T-cell (primary cell): ENCODE data around the gene C1QTNF6. TPM values are rescaled to one million over a fixed set of nuclear protein-coding genes. Genes with fewer than 3 reads are reported as not detected.

ENCODE experiments used
- ATAC-seq, 4 experiments: fragments of 200-7000 bp in 3 of 4; fragments of 150-1000 bp in 1 of 4; cut with Tn5 transposase; replicated peaks in 1 of 4; 1 replicate in 3 of 4; 2 replicates in 1 of 4; pipeline ENCODE4 v1.10.0; 2021; ENCODE audit warnings: moderate library complexity in 3 of 4, mild to moderate bottlenecking in 2 of 4, moderate number of reproducible peaks in 1 of 4
- CTCF ChIA-PET, 2 donors: fragments of 300-600 bp; sonication (Branson Sonifier 250); formaldehyde crosslinking; loops; one replicate each; lab custom pipeline; 2022; ENCODE audit warnings: antibody characterized with exemption in 2 of 2; lab: Charles Lee
- POLR2A ChIA-PET, 2 donors: fragments of 300-600 bp; sonication (Branson Sonifier 250); formaldehyde crosslinking; loops; one replicate each; lab custom pipeline; 2022; ENCODE audit warnings: antibody characterized with exemption in 2 of 2; lab: Charles Lee
- DNase-seq, 35 experiments: peaks; one replicate each; pipeline versions ENCODE4 v3.0.0 to v3.0.0-alpha.2; 2013 to 2023
- H3K27ac ChIP-seq: one replicate; pipeline ENCODE4 v1.5.1; 2013; ENCODE audit warnings: low read length
- H3K27me3 ChIP-seq, 2 experiments: replicated peaks in 1 of 2; 1 replicate in 1 of 2; 2 replicates in 1 of 2; pipeline versions ENCODE4 v1.6.1 to v1.7.0; 2013; ENCODE audit warnings: low read length in 1 of 2, mixed read lengths in 1 of 2; ENCODE audit not compliant: control insufficient read depth in 2 of 2, insufficient read depth in 2 of 2; ENCODE audit errors: extremely low read depth in 1 of 2
- H3K36me3 ChIP-seq, 2 donors: 1 replicate in 1 of 2; 2 replicates in 1 of 2; pipeline versions ENCODE4 v1.6.1 to v1.7.0; 2013; ENCODE audit warnings: low read length in 1 of 2; ENCODE audit not compliant: control insufficient read depth in 2 of 2, insufficient read depth in 1 of 2; ENCODE audit errors: extremely low read depth in 1 of 2
- H3K4me1 ChIP-seq, 2 experiments: 1 replicate in 1 of 2; 2 replicates in 1 of 2; pipeline versions ENCODE4 v1.6.1 to v1.7.0; 2013; ENCODE audit warnings: low read length in 2 of 2, mixed read lengths in 1 of 2; ENCODE audit not compliant: insufficient read depth in 2 of 2, control insufficient read depth in 1 of 2; ENCODE audit errors: extremely low read depth in 1 of 2
- H3K4me3 ChIP-seq, 2 donors: 1 replicate in 1 of 2; 2 replicates in 1 of 2; pipeline versions ENCODE4 v1.5.1 to v1.7.0; 2013; ENCODE audit warnings: mild to moderate bottlenecking in 2 of 2, low read length in 1 of 2, moderate library complexity in 1 of 2; ENCODE audit not compliant: control insufficient read depth in 1 of 2; ENCODE audit errors: extremely low read depth in 1 of 2
- H3K9me3 ChIP-seq: 2 replicates; pipeline ENCODE4 v1.7.0; 2013
- H3K27ac Mint-ChIP-seq, 2 donors: one replicate each; pipeline ENCODE4 v1.8.0; 2020 to 2021; ENCODE audit warnings: mild to moderate bottlenecking in 2 of 2, mixed read lengths in 2 of 2
- H3K27me3 Mint-ChIP-seq, 2 donors: one replicate each; pipeline ENCODE4 v1.8.0; 2021 to 2022; ENCODE audit warnings: mixed read lengths in 2 of 2
- H3K36me3 Mint-ChIP-seq: one replicate; pipeline ENCODE4 v1.8.0; 2021; ENCODE audit warnings: mixed read lengths
- H3K4me1 Mint-ChIP-seq, 3 donors: one replicate each; pipeline ENCODE4 v1.8.0; 2020 to 2022; ENCODE audit warnings: mixed read lengths in 3 of 3, mild to moderate bottlenecking in 1 of 3
- H3K4me3 Mint-ChIP-seq, 3 donors: one replicate each; pipeline ENCODE4 v1.8.0; 2020 to 2022; ENCODE audit warnings: mild to moderate bottlenecking in 3 of 3, mixed read lengths in 3 of 3, moderate library complexity in 3 of 3
- H3K9me3 Mint-ChIP-seq, 3 donors: one replicate each; pipeline ENCODE4 v1.8.0; 2020 to 2022; ENCODE audit warnings: mixed read lengths in 3 of 3
- WGBS: methylation state at CpG from one replicate; pipeline ENCODE4 v1.1.5; 2013; ENCODE audit warnings: missing lambda C conversion rate; ENCODE audit not compliant: insufficient coverage; 5-methylcytosine and 5-hydroxymethylcytosine counted together
- total RNA-seq, 35 experiments: library from RNA in 6 of 35; stranded (reverse) in 6 of 35; fragments of 120-200 nt in 1 of 35; gene quantifications; one replicate each; pipeline versions ENCODE4 v1.2.1 to v1.2.4 and lab custom pipeline; 2013 to 2026

C1QTNF6 gene
- total RNA-seq, 5 donors from 2014 or later (not counting 1 experiment from before 2014, with no cell fraction given), result 9.0 to 26.4 (median 22.0) TPM

DNA sequence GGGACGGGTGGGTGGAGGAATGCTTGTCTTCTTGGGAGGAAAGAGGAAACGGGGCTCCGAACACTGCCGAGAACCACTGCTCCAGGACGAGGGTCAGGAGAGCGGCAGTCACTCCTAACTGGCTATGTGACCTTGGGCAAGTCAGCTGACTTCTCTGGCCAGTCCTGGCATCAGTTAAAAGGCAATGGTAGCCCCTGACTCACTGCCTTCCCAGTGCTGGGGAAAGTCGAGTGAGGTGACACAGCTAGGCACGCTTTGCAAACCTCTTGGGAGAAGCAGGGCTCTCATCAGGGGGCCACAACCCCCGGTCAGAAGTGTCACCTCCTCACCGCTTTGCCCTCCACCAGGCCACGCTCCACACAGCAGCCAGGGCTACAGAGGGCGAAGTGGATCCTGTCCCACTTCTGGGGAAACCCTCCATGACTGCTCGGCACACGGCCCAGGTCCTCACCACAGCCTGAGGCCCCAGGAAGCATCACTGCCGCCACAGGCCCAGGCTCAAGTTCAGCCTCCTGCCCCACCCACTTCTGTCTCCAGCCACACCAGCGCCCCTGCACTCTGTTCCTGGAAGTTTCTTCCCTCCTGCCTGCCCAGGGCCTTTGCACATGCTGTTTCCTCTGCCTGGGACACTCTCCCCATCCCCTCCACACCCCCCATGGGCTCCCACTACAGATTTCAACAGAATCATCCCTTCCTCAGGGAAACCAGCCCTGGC lies 54.6 kb downstream of the C1QTNF6 start:
- Mint-ChIP-seq H3K9me3 (no peaks in the 10 kb centered on the region), H3K36me3 (peaks cover 46% of the 10 kb centered on the region), H3K27me3 (no peaks in the 10 kb centered on the region), H3K27ac (peak overlapping the region; percentile 36 to 61), H3K4me3 (no peak overlapping the region), H3K4me1 (peaks cover 6 to 13% (median 11%) of the 10 kb centered on the region in 3 donors)
- WGBS, result 71% methylated on average over 16 of the region's 16 CpGs
- H3K9me3 ChIP-seq, result no peaks in the 10 kb centered on the region
- no peak overlapping the region for H3K4me3 ChIP-seq
- H3K27ac ChIP-seq, result no peak overlapping the region
- ChIA-PET CTCF (no interaction called here), POLR2A (no interaction called here)
- peaks cover 21 to 91% of the 10 kb centered on the region in 2 donors for H3K36me3 ChIP-seq
- no peaks in the 10 kb centered on the region for H3K27me3 ChIP-seq
- ATAC-seq (no peak), DNase-seq (no peak)
- H3K4me1 ChIP-seq, result peaks cover 0 to 15% of the 10 kb centered on the region in 2 experiments

DNA sequence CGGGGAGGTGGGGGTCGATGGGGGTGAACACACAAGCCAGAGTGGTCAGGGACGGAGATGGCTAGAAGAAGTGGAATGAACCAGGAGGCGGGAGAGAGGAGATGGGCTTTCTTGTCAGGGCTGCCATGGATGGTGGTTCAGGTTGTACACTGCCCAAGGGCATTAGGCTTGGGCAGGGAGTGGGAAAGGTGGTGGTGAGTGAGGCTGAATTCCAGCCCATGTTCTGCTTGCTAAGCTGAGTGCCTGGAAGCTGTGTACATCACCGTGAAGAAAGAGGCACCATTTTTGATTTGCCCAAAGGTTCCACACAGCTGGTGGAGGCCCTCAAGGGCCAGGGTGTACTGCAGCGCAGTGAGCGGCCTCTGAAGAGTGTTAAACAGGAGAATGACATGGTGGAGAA lies 55.3 kb downstream of the C1QTNF6 start:
- Histone ChIP-seq H3K27ac (no peak overlapping the region), H3K9me3 (no peaks in the 10 kb centered on the region), H3K4me3 (no peak overlapping the region), H3K36me3 (peaks cover 21 to 91% of the 10 kb centered on the region in 2 donors), H3K27me3 (no peaks in the 10 kb centered on the region), H3K4me1 (peaks cover 0 to 15% of the 10 kb centered on the region in 2 experiments)
- ChIA-PET CTCF (no interaction called here), POLR2A (interaction anchor here (0.6 kb wide), 2 partner anchors 11 to 67 kb away, joined by 3 to 5 read pairs; no protein-coding TSS in a partner anchor)
- no peaks in the 10 kb centered on the region for H3K27me3 Mint-ChIP-seq
- H3K27ac Mint-ChIP-seq, result peak overlapping the region; percentile 28 to 50
- no peak overlapping the region for H3K4me3 Mint-ChIP-seq
- no peaks in the 10 kb centered on the region for H3K9me3 Mint-ChIP-seq
- ATAC-seq, result no peak
- peaks cover 40% of the 10 kb centered on the region for H3K36me3 Mint-ChIP-seq
- DNase-seq, result no peak
- peaks cover 5 to 8% (median 6%) of the 10 kb centered on the region in 3 donors for H3K4me1 Mint-ChIP-seq
- WGBS, result 87% methylated on average over 5 of the region's 7 CpGs

Other genes starting within 250 kb of the C1QTNF6 start
- 1 to 10 TPM in 3 of 5 donors, under 1 TPM in 2; 0.61 to 2.2 (median 1.0) TPM for gene TST, start 168.8 kb downstream of the C1QTNF6 start, total RNA-seq
- 10 to 100 TPM in 1 of 5 donors, 1 to 10 TPM in 4; 2.4 to 10.7 (median 7.1) TPM for gene MPST, start 168.5 kb downstream of the C1QTNF6 start, total RNA-seq
- 10 to 100 TPM; 24.0 to 36.2 (median 35.1) TPM for gene KCTD17, start 136.5 kb downstream of the C1QTNF6 start, total RNA-seq
- gene TMPRSS6, start 78.5 kb downstream of the C1QTNF6 start, total RNA-seq, result 1 to 10 TPM in 3 of 5 donors, under 1 TPM in 2; 0.40 to 1.3 (median 1.1) TPM
- 100 to 1,000 TPM in 2 of 5 donors, 10 to 100 TPM in 3; 53.6 to 118 (median 98.1) TPM for gene IL2RB, start 38.3 kb downstream of the C1QTNF6 start, total RNA-seq
- gene SSTR3, start 24.2 kb upstream of the C1QTNF6 start, total RNA-seq, result 1 to 10 TPM; 4.6 to 8.7 (median 5.3) TPM
- gene RAC2, start 56.0 kb upstream of the C1QTNF6 start, total RNA-seq, result 100 to 1,000 TPM; 353 to 413 (median 385) TPM
- 100 to 1,000 TPM; 146 to 181 (median 151) TPM for gene CYTH4, start 94.3 kb upstream of the C1QTNF6 start, total RNA-seq
- under 1 TPM; 0.09 to 0.88 (median 0.70) TPM for gene ELFN2, start 239.2 kb upstream of the C1QTNF6 start, total RNA-seq